GM12891 (cell line): ENCODE measurements around the gene SOCS6.

Experiments used
- POLR2A ChIP-seq: IDR thresholded peaks from 2 replicates; pipeline ENCODE4 v1.6.1; 2011; ENCODE audit warnings: low read depth, low read length, control low read depth
- POLR2AphosphoS5 ChIP-seq: IDR thresholded peaks from 2 replicates; pipeline ENCODE4 v1.6.1; 2011; ENCODE audit warnings: low read depth, low read length, control low read depth
- POU2F2 ChIP-seq: IDR thresholded peaks from 2 replicates; pipeline ENCODE4 v1.6.1; 2011; ENCODE audit warnings: low read depth, mild to moderate bottlenecking, control low read depth, low read length, moderate library complexity
- SPI1 ChIP-seq: IDR thresholded peaks from 2 replicates; pipeline ENCODE4 v1.6.1; 2011; ENCODE audit warnings: low read depth, low read length, control low read depth
- TAF1 ChIP-seq: IDR thresholded peaks from 2 replicates; pipeline ENCODE4 v1.6.1; 2011; ENCODE audit warnings: low read depth, low read length, control low read depth

DNA sequence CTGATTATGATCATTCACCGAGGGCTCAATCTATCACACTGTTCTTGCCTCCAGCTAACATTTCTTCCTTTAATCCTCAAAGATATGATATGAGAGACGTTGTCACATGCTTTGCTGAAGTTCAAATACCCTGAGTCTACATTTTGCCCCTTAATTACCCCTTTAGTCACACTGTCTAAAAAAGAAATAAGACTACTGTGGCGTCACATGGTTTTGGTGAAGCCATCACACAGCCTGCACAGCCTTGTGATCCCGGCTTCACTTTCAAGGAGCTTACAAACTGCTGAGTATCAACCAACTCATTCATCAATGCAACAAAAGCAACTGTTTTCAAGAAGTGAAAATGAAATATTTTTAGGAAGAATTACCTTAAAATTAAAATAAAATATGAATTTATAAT, 31.9 kb upstream of the SOCS6 start:
- TF ChIP-seq POLR2A (no peak), POLR2AphosphoS5 (no peak), POU2F2 (no peak), TAF1 (no peak), SPI1 (no peak)
